Measurements from ENCODE around the gene LMF1.

Gene LMF1

GRCh38 chr16:939311-939710 is 31.5 kb downstream of the LMF1 start:
- no peak for TF ChIP-seq CTCF (IDR thresholded peaks at IDR 0.05; ENCODE audit: low read depth, low read length, missing control alignments)
- H3K4me3 ChIP-seq (ENCODE audit: low read depth, low read length), result no peak overlapping the region
- no peak for DNase-seq (ENCODE audit: low read depth)

- DNase-seq (ENCODE audit: low read depth), result no peak
- no peak overlapping the region for H3K4me3 ChIP-seq (ENCODE audit: low read depth, low read length)
- no peak for TF ChIP-seq CTCF (IDR thresholded peaks at IDR 0.05; ENCODE audit: low read depth, low read length, missing control alignments)
Measured at GRCh38 chr16:938752-939151, 32.0 kb downstream of the LMF1 start.

GRCh38 chr16:938136-938535 is 32.6 kb downstream of the LMF1 start:
- TF ChIP-seq CTCF (IDR thresholded peaks at IDR 0.05; ENCODE audit: low read depth, low read length, missing control alignments), result no peak
- H3K4me3 ChIP-seq (ENCODE audit: low read depth, low read length), result no peak overlapping the region
- DNase-seq (ENCODE audit: low read depth), result no peak

DNA sequence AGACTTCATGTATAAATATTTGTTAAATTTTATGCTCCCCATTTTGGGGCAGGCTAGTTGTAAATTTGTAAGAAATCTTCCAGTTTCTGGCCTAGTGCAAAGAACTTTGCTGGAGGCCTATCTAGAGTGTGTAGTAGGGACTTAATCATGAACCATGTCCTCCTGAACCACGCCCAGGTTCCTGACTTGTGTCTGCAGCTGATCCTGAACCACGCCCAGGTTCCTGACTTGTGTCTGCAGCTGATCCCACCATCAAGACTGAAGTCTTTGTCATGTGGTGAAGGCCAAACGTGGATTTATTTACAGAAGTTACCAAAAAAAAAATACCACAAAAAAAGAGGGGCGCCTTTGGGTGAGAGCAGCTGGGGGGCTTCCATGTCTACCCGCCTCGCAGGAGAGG is 33.1 kb downstream of the LMF1 start:
- TF ChIP-seq CTCF (IDR thresholded peaks at IDR 0.05; ENCODE audit: low read depth, low read length, missing control alignments), result no peak
- H3K4me3 ChIP-seq (ENCODE audit: low read depth, low read length), result no peak overlapping the region
- no peak for DNase-seq (ENCODE audit: low read depth)

- no peak for DNase-seq (ENCODE audit: low read depth)
- no peak overlapping the region for H3K4me3 ChIP-seq (ENCODE audit: low read depth, low read length)
- TF ChIP-seq CTCF (IDR thresholded peaks at IDR 0.05; ENCODE audit: low read depth, low read length, missing control alignments), result no peak
Measured at GRCh38 chr16:937311-937710, 33.5 kb downstream of the LMF1 start.

DNA sequence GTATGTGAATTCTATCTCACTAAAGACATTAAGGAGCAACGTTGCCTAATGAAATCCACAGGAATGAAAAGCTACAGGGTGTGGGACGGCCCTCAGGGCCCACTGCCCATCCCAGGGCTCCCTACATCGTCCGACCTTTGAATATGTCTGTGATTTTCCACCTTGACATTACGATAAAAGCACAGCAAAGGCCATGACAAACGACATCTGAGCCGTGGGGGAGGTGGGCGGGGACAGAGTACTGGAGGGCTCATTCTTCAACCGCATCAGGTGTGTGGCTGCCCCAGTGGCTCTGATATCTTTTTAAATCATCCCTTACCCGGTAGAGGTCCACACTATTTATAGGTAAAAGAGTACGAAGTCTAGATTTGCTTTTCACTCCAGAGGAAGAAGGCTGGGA is 35.1 kb downstream of the LMF1 start:
- no peak for TF ChIP-seq CTCF (IDR thresholded peaks at IDR 0.05; ENCODE audit: low read depth, low read length, missing control alignments)
- DNase-seq (ENCODE audit: low read depth), result no peak

GRCh38 chr16:934178-934577 is 36.6 kb downstream of the LMF1 start:
- no peak for TF ChIP-seq CTCF (IDR thresholded peaks at IDR 0.05; ENCODE audit: low read depth, low read length, missing control alignments)

More for the DNA sequence above, 35.1 kb downstream of the LMF1 start:
- H3K4me3 ChIP-seq (ENCODE audit: low read depth, low read length), result no peak overlapping the region

More at GRCh38 chr16:934178-934577, 36.6 kb downstream of the LMF1 start:
- no peak overlapping the region for H3K4me3 ChIP-seq (ENCODE audit: low read depth, low read length)
- DNase-seq (ENCODE audit: low read depth), result no peak

All from GM12864 (cell line).